GM18505 (cell line): ENCODE measurements around the gene LTBR.

Experiments used
- ATAC-seq: cut with Tn5 transposase; IDR thresholded peaks from one replicate; pipeline ENCODE4 v1.9.1; 2021; ENCODE audit not compliant: unreplicated experiment
- POLR2A ChIP-seq: IDR thresholded peaks from 4 replicates; pipeline ENCODE4 v1.6.1; 2011; ENCODE audit warnings: borderline replicate concordance; ENCODE audit not compliant: insufficient read depth, insufficient read length; ENCODE audit errors: extremely low read depth

The LTBR gene

DNA sequence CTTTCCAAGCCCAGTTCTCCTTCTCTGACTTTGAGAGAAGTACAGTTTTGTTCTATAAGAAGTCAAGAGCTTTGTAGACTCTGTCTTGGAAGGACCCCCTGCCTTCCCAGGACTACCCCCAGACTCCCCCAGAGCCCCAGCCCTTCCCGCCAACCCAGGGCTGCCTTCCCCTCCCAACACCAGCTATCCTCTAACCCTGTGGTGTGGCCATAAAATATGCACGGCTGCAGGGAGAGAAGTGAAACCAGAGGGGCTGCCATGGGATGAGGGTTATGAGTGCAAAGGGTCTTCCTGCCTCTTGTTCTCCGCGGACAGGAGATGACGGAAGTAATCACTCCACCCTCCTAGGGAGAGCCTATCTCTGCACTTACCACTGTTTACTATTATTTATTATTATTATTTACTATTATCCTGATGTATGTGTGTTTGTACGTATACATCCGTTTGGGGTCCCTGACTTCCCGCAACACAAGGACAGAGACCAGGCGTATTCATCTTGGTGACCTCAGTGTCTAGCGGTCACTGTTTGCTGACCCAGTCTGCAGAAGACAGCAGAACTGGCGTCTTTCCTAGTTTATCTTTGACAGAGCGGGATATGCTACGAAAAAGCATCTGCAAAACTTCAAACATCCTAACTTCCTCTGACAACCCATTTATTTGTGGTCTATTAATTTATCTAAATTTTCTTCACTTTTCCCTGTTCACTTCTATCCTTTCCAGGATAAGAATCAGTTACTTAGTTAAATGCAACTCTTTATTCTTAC is 5.1 kb upstream of the LTBR start:
- no peak for ATAC-seq
- TF ChIP-seq POLR2A, result no peak

DNA sequence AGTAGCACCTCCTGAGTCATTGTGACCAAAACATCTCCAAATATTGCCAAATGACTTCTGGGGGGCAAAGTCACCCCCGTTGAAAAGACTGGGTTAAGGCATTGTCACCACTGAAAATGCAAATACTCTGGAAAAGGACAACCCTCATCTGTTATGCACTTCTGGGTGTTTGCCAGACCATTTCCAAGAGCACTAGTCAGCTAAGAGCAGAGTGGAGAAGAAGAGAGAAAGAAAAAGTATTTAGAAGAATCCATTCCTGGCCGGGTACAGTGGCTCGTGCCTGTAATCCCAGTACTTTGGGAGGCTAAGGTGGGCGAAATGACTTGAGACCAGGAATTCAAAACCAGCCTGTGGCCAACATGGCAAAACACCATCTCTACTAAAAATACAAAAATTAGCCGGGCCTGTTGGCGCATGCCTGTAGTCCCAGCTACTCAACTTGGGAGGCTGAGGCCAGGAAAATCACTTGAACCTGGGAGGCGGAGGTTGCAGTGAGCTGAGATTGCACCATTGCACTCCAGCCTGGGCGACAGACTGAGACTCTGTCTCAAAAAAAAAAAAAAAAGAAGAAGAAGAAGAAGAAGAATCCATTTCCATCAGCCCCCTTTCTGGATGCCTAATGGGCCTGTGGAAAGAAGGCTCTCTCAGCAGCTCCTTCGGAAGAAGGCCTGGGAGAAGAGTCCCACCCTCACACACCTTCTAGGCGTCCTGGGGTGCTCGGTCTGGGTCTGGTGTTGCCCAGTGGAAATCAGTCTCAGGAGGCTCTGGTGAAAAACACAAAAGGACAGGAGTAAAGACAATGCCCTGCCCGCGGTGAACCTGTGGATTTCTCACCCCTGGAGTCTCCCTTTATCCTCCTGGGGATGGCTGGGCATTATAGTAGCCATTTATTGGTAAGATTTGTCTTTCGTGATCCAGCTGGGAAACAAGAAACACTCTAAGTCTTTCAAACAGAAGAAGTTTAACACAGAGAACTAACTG is 3.5 kb upstream of the LTBR start:
- no peak for ATAC-seq

DNA sequence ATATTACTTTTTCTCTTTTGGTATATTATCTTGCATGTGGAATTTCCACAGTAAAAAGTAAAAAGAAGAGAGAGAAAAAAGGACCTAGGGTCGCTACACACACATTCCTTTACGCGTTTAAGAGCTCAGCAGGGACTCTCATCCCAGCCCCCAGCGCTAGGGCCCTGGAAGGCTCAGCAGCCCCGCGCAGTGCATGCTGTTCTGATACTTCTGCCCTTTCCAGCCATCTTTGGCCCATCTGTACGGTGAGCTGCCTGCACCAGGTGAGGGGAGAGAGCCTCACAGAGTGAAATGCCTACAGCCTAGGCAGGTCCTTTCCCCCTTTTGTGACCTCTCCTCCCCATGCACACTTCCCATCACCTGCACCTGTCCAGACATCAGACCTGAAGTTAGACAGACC is 1.6 kb upstream of the LTBR start:
- TF ChIP-seq POLR2A, result no peak
- no peak for ATAC-seq

More for the DNA sequence above, 3.5 kb upstream of the LTBR start:
- no peak for TF ChIP-seq POLR2A

DNA sequence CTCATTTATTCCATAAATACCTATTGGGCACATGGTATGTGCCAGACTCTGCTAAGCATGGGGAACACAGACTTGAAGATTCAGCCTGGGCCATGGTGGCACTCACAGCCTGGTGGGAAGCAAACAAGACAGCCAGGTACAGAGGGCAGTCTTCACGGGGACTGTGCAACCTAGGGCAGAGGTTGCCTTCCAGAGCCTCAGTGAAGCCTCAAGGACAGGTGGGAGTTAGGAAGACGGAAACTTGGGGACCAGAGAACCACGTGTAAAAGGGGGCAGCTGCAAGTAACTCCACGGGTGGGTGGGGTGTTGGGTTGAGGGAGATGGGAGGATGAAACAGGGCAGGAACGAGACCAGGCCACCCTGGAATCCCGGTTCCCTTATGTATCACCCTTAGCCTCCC is 980 bp upstream of the LTBR start:
- TF ChIP-seq POLR2A, result no peak
- no peak for ATAC-seq

DNA sequence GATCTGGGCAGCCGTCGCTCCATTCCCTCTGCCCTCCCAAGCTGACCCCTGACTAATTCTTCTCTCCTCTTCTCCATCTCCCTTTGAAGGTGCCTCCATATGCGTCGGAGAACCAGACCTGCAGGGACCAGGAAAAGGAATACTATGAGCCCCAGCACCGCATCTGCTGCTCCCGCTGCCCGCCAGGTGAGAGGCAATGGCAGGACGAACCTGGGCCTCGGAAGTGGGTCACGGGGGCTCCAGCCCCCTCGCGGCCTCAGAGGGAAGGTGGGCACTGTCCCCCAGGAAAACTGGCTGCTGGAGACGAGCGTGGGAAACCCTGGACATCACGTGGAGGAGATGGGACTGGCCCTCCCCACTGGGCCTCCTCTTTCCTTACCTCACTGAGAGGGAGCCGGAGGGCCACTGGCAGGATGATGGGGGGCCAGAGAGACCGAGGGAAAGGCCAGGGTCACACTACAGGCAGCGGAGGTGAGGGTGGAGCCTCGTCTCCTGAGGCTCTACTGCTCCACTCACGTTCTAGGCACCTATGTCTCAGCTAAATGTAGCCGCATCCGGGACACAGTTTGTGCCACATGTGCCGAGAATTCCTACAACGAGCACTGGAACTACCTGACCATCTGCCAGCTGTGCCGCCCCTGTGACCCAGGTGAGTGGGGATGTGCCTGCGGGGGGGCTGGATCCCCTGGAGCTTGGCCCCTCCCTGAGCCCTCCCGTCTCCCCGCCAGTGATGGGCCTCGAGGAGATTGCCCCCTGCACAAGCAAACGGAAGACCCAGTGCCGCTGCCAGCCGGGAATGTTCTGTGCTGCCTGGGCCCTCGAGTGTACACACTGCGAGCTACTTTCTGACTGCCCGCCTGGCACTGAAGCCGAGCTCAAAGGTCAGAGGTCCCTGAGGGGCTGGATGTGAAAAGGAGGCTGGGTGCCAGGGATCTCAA is 806 bp downstream of the LTBR start:
- ATAC-seq, result no peak
- no peak for TF ChIP-seq POLR2A

DNA sequence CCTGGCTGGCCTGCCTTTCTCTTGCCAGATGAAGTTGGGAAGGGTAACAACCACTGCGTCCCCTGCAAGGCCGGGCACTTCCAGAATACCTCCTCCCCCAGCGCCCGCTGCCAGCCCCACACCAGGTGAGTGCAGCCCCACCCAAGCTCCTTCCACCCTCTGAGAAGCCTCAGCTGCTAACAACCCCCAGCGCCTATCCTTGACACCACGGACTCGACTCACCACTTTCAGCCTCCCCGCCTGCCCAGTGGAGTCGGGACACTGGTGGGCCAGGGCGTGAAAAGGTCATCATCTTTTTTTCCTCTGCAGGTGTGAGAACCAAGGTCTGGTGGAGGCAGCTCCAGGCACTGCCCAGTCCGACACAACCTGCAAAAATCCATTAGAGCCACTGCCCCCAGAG is 2.1 kb downstream of the LTBR start:
- TF ChIP-seq POLR2A, result no peak
- no peak for ATAC-seq

DNA sequence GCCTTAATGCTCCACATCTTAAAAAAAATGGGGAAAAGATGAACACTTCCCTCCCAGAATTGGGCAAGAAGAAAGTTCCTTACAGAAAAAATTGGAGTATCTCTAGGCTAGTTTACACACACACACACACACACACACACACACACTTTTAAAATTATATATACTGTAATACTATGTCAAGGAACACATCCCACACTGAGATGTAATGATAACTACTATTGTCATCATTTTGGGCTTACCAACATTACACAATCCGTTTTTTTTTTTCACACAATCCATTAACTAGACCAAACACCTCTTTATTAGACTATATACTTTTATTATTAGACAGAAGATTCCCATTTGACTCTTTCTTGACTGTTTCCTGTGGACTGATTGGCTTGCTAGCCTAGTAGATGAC is 2.5 kb downstream of the LTBR start:
- no peak for ATAC-seq
- TF ChIP-seq POLR2A, result no peak

DNA sequence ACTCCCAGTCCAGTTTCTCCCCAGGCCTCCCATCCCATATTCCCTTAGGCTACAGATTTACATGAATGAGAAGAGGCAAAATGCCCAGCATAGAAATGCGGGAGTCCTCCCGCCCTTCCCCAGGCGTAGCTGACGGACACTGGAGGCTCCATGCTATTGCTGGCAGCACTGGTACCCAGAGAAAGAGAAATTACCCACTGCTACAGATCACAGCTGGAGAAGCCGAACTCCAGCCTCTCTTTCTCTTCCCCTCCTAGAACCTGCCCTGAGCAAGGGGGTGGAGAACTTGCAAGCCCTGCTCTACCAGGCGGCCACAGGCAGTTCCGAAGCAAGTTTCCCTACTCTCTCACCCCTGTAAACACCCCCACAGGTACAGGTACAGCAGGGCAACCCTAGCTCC is 3.6 kb downstream of the LTBR start:
- ATAC-seq, result no peak
- no peak for TF ChIP-seq POLR2A

DNA sequence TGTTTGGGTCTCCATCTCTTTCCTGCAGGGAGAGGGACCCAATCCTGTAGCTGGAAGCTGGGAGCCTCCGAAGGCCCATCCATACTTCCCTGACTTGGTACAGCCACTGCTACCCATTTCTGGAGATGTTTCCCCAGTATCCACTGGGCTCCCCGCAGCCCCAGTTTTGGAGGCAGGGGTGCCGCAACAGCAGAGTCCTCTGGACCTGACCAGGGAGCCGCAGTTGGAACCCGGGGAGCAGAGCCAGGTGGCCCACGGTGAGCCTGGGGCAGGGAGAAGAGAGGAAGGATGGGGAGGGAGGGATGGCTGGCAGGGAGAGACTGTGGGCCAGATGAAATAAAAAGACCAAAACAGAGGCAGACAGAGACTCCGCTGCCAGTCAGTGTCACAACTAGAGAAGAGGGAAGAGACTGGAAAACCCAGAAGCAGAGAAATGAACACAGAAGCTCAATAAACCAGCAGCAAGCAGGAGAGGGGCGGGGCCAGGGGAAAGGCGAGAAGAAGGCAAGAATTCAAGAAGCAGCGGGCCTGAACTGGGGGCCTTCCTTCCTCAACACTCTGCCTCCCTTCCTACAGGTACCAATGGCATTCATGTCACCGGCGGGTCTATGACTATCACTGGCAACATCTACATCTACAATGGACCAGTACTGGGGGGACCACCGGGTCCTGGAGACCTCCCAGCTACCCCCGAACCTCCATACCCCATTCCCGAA is 6.3 kb downstream of the LTBR start:
- TF ChIP-seq POLR2A, result no peak
- ATAC-seq, result no peak

DNA sequence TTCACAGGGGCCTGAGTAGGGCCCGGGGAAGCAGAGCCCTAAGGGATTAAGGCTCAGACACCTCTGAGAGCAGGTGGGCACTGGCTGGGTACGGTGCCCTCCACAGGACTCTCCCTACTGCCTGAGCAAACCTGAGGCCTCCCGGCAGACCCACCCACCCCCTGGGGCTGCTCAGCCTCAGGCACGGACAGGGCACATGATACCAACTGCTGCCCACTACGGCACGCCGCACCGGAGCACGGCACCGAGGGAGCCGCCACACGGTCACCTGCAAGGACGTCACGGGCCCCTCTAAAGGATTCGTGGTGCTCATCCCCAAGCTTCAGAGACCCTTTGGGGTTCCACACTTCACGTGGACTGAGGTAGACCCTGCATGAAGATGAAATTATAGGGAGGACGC is 7.1 kb downstream of the LTBR start:
- ATAC-seq, result no peak
- TF ChIP-seq POLR2A, result no peak

DNA sequence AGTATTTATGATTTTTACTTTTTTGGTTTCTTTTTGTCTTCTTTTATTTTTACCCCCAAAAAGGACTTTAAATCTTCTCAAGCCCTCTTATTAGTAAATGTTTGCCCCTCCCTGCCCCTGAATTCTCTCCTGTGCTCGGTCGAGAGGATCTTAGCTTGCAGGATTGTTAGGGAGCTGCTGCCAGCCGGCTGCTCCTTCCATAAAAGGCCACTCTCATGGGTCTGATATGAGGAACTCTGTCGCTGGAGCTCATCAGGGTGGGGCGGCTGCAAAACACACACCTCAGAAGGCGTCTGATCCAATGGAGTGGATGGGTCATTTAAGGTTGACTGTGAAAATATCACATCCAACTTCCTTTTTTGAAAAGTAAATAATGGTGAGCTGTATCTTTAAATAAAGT is 8.5 kb downstream of the LTBR start:
- TF ChIP-seq POLR2A, result no peak
- ATAC-seq, result no peak

DNA sequence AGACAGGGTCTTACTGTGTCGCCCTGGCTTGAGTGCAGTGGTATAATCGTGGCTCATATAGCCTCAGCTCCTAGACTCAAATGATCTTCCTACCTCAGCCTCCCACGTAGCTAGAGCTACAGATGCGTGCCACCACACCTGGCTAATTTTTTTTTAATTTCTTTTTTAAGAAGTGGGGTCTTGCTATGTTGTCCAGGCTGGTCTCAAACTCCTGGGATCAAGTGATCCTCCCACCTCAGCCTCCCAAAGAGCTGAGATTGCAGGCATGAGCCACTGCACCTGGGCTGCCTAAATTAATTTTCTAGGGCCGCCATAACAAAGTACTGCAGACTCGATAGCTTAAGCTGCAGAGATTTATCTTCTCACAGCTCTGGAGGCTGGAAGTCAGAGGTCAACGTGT is 9.1 kb downstream of the LTBR start:
- no peak for TF ChIP-seq POLR2A
- ATAC-seq, result no peak
